Mesodermal cell (in vitro differentiated cells): ENCODE results near the gene SMTN.
"Not testable (repeated sequence)": the region's sequence is repeated elsewhere in the genome, so short reads cannot be mapped to it uniquely, and the experiment has no call there.

ENCODE experiments used
- H3K27ac ChIP-seq: 2 replicates; pipeline ENCODE4 v1.7.0; 2013; ENCODE audit warnings: mild to moderate bottlenecking, low read depth, low read length, moderate library complexity; ENCODE audit not compliant: severe bottlenecking
- H3K36me3 ChIP-seq: 2 replicates; pipeline ENCODE4 v1.7.1; 2013; ENCODE audit warnings: mild to moderate bottlenecking, low read length, moderate library complexity; ENCODE audit not compliant: control insufficient read depth, insufficient read depth
- H3K4me1 ChIP-seq: one replicate; pipeline ENCODE4 v1.7.1; 2013; ENCODE audit warnings: mild to moderate bottlenecking, low read length; ENCODE audit not compliant: insufficient read depth, control insufficient read depth, poor library complexity, severe bottlenecking
- H3K4me3 ChIP-seq: 2 replicates; pipeline ENCODE4 v1.7.0; 2013; ENCODE audit warnings: low read length, control low read depth, mild to moderate bottlenecking; ENCODE audit not compliant: insufficient read depth, poor library complexity, severe bottlenecking; ENCODE audit errors: extremely low read depth
- H3K9me3 ChIP-seq: 2 replicates; pipeline ENCODE4 v1.7.1; 2013; ENCODE audit warnings: mild to moderate bottlenecking, low read length, moderate library complexity; ENCODE audit not compliant: control insufficient read depth
- WGBS, 2 experiments: methylation state at CpG; one replicate each; pipeline ENCODE4 v1.1.5; 2013; ENCODE audit warnings: missing lambda C conversion rate in 2 of 2; ENCODE audit not compliant: insufficient coverage in 2 of 2; 5-methylcytosine and 5-hydroxymethylcytosine counted together

The SMTN gene

DNA sequence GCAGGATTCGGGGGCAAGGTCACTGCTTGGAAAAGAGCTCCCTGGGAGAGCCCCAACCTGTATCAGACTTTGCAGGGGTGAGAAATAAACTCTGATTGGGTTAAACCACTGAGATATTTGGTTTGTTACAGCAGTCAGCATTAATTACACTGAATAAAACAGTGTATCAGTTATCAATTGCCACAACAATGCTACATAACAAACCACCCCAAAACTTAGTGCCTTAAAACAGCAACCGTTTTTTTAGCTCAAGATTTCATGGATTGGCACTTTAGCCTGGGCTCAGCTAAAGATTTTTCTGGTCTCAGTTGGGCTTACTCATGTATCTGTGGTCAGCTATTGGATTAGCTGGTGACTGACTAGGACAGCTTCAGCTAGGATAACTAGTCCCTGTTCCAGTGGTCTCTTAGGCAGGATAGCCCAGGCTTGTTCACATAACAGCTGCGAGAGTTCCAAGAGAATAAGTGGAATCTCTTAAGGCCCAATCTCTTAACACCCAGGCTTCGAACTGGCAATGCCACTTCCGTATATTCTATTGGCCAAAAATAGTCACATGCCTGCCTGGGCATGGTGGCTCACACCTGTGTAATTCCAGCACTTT lies 7.5 kb upstream of the SMTN start:
- not testable (repeated sequence) for H3K9me3 ChIP-seq

GRCh38 chr22:31075961-31076360 lies 5.2 kb upstream of the SMTN start:
- no peaks in the 10 kb centered on the region for H3K36me3 ChIP-seq
- no peaks in the 10 kb centered on the region for H3K9me3 ChIP-seq
- 89 to 90% methylated on average over 11 to 15 of the region's 15 CpGs for WGBS, 2 experiments
- no peak overlapping the region for H3K4me3 ChIP-seq
- H3K4me1 ChIP-seq = no peaks in the 10 kb centered on the region
- H3K27ac ChIP-seq = no peak overlapping the region

More for the DNA sequence above, 7.5 kb upstream of the SMTN start:
- H3K4me1 ChIP-seq, H3K27ac ChIP-seq, H3K4me3 ChIP-seq, H3K36me3 ChIP-seq: not testable (repeated sequence)
- 90 to 94% methylated on average over 2 of the region's 5 CpGs for WGBS, 2 experiments

DNA sequence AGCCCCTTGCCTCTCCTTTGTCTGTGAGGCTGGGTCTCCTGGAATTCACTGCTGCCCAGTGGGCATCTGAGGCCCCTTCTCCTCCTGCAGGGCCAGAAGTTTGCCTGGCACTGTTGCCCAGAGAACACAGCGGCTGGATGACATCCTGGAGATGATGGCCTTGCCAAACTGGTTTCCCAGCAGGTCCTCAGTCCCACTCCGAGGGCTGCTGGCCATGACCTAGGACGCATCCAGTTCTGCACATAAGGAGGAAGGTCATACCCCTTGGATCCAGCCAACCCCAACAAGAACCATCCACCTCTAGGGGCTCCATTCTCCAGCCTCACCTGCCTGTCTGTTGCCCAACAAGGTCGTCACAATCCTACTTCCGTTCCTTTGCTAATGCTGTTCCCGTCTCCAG lies 3.4 kb upstream of the SMTN start:
- Histone ChIP-seq H3K9me3 (no peaks in the 10 kb centered on the region), H3K27ac (no peak overlapping the region), H3K36me3 (no peaks in the 10 kb centered on the region), H3K4me3 (no peak overlapping the region), H3K4me1 (peaks cover 11% of the 10 kb centered on the region)
- WGBS, 2 experiments = 89 to 92% methylated on average over 3 to 5 of the region's 6 CpGs

- peaks cover 14% of the 10 kb centered on the region for H3K4me1 ChIP-seq
- not testable (repeated sequence) for H3K27ac ChIP-seq, H3K36me3 ChIP-seq, H3K9me3 ChIP-seq, H3K4me3 ChIP-seq
- 100% methylated on average over 1 of the region's 2 CpGs; no CpG with 5 or more reads in 1 of the 2 experiments for WGBS, 2 experiments
Measured at GRCh38 chr22:31078389-31078788, 2.7 kb upstream of the SMTN start.

GRCh38 chr22:31079095-31079642 lies 1.9 kb upstream of the SMTN start:
- 90% methylated on average over 11 to 12 of the region's 12 CpGs for WGBS, 2 experiments
- no peak overlapping the region for H3K4me3 ChIP-seq
- H3K27ac ChIP-seq = no peak overlapping the region
- no peaks in the 10 kb centered on the region for H3K9me3 ChIP-seq
- H3K36me3 ChIP-seq = peaks cover 12% of the 10 kb centered on the region
- peaks cover 14% of the 10 kb centered on the region for H3K4me1 ChIP-seq

- WGBS, 2 experiments = 34 to 56% methylated on average over 2 to 4 of the region's 5 CpGs
- H3K4me1 ChIP-seq = peaks cover 17% of the 10 kb centered on the region
- peak overlapping the region; percentile 93 for H3K27ac ChIP-seq
- peaks cover 13% of the 10 kb centered on the region for H3K36me3 ChIP-seq
- H3K4me3 ChIP-seq = peak overlapping the region; percentile 60
- H3K9me3 ChIP-seq = no peaks in the 10 kb centered on the region
Measured at GRCh38 chr22:31080164-31080847, 812 bp upstream of the SMTN start.

DNA sequence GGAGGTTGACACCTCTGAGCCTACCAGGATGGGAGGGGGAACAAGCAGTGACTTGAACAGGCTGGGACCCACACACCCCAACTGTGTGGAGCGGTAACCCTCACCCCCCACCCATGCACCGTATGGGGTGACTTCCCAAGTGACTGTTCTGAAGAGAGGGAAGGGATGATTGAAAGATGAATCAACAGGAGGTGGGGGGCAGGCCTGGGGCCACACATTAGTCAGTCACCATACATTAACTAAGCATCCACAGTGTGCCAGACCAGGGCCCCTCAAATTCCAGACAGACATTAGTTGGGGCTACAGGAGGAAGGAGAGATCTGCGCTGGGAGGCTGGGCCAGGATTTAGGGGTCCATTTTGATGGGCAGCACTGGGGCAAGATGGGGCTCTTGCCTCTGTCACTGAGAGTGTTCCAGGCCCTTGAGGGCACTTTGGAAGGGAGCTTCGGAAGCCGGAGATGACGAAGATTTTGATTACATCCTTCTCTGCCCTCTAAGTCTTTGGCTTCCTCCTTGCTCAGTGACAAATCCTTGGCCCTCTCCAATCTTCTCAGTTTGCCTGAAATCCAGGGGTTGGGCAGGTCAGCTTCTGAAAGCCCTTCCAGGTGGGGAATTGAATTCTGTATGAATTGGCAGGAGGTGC lies 966 bp downstream of the SMTN start:
- peak overlapping the region; percentile 60 for H3K4me3 ChIP-seq
- no peak overlapping the region for H3K27ac ChIP-seq
- peaks cover 24% of the 10 kb centered on the region for H3K4me1 ChIP-seq
- 82 to 100% methylated on average over 1 to 4 of the region's 6 CpGs for WGBS, 2 experiments
- H3K9me3 ChIP-seq = no peaks in the 10 kb centered on the region
- peaks cover 13% of the 10 kb centered on the region for H3K36me3 ChIP-seq

DNA sequence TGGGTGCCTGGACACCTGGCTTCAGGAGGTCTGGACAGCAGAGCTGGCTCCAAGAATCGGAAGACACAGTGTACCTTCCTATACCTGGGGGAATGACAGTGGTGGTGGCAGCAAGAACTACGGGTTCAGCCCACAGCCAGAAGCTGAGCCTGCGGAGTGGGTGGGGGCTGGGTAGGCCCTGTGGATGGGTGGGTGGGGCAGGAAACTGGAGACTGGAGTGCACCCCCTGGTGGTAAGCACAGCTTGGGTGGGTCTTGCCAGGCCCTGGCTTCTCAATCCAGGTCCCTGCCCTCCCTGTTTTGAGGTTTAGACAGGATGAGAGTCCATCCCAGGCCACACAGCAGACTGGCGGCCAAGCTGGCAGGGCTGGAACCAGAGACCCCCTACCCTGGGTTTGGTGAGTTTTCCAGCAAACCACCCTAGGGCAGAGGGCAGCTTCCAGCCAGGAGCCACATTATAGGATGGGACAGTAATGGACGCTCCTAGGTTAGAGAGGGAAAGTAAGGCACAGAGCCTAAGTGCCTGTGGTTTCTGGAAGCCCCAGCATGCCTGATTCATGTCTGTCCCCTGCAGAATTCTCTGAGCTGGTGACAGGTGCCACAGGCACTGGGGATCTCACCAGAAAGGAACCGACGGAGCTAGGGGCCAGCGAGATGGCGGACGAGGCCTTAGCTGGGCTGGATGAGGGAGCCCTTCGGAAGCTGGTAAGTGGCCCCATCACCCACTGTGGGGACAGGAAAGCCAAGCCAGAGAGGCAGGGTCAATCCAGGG lies 1.7 kb downstream of the SMTN start:
- H3K27ac ChIP-seq = no peak overlapping the region

GRCh38 chr22:31083377-31083768 lies 2.3 kb downstream of the SMTN start:
- H3K27ac ChIP-seq = no peak overlapping the region
- no peaks in the 10 kb centered on the region for H3K9me3 ChIP-seq
- peaks cover 22% of the 10 kb centered on the region for H3K36me3 ChIP-seq
- WGBS, 2 experiments = 100% methylated on average over 3 of the region's 3 CpGs
- no peak overlapping the region for H3K4me3 ChIP-seq
- H3K4me1 ChIP-seq = peaks cover 24% of the 10 kb centered on the region

More for the DNA sequence above, 1.7 kb downstream of the SMTN start:
- Histone ChIP-seq H3K4me1 (peaks cover 24% of the 10 kb centered on the region), H3K36me3 (peaks cover 16% of the 10 kb centered on the region), H3K9me3 (no peaks in the 10 kb centered on the region), H3K4me3 (peak overlapping the region; percentile 60)
- 94 to 96% methylated on average over 8 to 11 of the region's 11 CpGs for WGBS, 2 experiments
